ENCODE results near the gene B4GALT2. TPM values are rescaled to one million over a fixed set of nuclear protein-coding genes. Genes with fewer than 3 reads are reported as not detected.

Gene B4GALT2
- total RNA-seq, 1 experiment from 2014 or later = 66.2 TPM

DNA sequence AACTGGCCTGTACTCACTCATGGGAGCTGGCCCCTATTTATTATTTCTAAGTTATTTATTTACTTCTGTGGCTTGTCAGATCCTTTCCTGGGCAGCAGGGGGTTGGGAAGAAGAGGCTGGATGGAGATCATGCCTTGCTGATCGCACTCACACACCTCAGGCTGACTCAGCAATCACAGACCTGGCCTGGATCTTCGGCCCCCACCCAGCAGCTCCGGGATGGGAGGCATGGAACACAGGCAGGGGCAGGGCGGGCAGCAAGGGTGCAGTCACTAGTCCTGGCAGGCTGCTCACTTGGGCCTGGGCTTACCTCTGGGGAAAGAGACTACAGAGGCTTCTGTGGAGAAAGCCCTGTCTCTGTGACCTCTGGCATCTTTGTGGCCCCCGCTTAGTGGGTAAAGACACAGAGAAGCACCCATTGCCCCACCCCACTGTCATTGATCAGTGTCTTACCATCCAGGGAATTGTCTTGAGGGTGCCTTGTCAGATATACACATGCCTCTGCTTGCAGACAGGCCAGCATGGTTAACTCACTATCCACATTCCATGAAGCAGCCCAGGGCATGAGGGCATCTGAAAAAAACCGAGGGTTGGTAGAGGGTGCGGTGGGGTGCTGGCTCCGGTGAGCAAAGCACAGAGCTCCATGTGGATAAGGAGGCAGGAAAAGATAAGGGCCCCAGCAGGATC, 41.7 kb upstream of the B4GALT2 start:
- no TSS peak for BruUV-seq (replicated peaks)
- no peaks in the 10 kb centered on the region for H3K27me3 ChIP-seq (ENCODE audit: insufficient read depth, low read depth)
- H3F3A ChIP-seq (ENCODE audit: insufficient read depth, low read depth) = peaks cover 27% of the 10 kb centered on the region; the same call in 1 of the 2 replicates
- no peaks in the 10 kb centered on the region for H3K9me2 ChIP-seq (ENCODE audit: insufficient read depth)
- 0 out of 2 replicates have a peak, but pooled peaks cover 7% of the 10 kb centered on the region for H3K79me2 ChIP-seq (ENCODE audit: low read depth)
- H3K9me3 ChIP-seq (ENCODE audit: insufficient read depth, low read depth) = no peaks in the 10 kb centered on the region
- H3K4me3 ChIP-seq = no peak overlapping the region
- ChIA-PET CTCF (interaction anchor here (1.5 kb wide), 1 partner anchor 174 kb away, joined by 4 read pairs; no protein-coding TSS in a partner anchor), POLR2A (ENCODE audit: unreplicated experiment) (no interaction called here)
- no peak overlapping the region for H3K4me2 ChIP-seq
- intact Hi-C loops (cut with micrococcal nuclease; ENCODE audit: unreplicated experiment) = no loop called here
- no peak overlapping the region for H2AFZ ChIP-seq
- H3K27ac ChIP-seq = no peak overlapping the region
- TF ChIP-seq EZH2 (IDR thresholded peaks at IDR 0.05; ENCODE audit: low read depth) = no peak
- TF ChIP-seq, protein P1, sequence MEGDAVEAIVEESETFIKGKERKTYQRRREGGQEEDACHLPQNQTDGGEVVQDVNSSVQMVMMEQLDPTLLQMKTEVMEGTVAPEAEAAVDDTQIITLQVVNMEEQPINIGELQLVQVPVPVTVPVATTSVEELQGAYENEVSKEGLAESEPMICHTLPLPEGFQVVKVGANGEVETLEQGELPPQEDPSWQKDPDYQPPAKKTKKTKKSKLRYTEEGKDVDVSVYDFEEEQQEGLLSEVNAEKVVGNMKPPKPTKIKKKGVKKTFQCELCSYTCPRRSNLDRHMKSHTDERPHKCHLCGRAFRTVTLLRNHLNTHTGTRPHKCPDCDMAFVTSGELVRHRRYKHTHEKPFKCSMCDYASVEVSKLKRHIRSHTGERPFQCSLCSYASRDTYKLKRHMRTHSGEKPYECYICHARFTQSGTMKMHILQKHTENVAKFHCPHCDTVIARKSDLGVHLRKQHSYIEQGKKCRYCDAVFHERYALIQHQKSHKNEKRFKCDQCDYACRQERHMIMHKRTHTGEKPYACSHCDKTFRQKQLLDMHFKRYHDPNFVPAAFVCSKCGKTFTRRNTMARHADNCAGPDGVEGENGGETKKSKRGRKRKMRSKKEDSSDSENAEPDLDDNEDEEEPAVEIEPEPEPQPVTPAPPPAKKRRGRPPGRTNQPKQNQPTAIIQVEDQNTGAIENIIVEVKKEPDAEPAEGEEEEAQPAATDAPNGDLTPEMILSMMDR (conservative IDR thresholded peaks at IDR 0.05) = no peak
- H4K20me1 ChIP-seq (ENCODE audit: insufficient read depth) = no peaks in the 10 kb centered on the region
- DNase-seq = no peak
- peaks cover 17% of the 10 kb centered on the region for H3K4me1 ChIP-seq (replicated peaks; ENCODE audit: insufficient read depth)
- no peaks in the 10 kb centered on the region for H3K36me3 ChIP-seq (ENCODE audit: low read depth)

DNA sequence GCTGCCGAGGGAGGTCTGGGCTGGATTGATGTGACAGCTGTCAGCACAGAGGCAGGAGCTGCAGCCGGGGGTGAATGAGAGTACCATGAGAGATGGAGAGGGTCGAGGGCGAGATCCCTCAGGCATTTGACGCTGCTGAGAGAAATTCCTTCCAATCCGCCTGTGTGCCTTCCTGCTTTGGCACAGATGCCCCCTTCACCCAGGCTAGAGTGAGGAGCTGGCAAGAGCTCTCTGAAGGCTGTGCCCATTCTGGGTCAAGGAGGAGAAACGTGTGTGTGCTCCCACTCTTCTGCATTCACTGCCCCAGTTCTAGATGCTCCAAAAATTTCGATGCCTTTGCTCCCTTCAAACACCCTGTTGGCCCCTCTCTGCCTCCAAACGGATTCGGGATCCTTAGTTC, 40.6 kb upstream of the B4GALT2 start:
- H3K79me2 ChIP-seq (ENCODE audit: low read depth) = 0 out of 2 replicates have a peak, but pooled peaks cover 7% of the 10 kb centered on the region
- no peaks in the 10 kb centered on the region for H3K9me2 ChIP-seq (ENCODE audit: insufficient read depth)
- H3K36me3 ChIP-seq (ENCODE audit: low read depth) = no peaks in the 10 kb centered on the region
- CTCF ChIA-PET = interaction anchor here (1.5 kb wide), 1 partner anchor 175 kb away, joined by 4 read pairs; no protein-coding TSS in a partner anchor
- intact Hi-C loops (cut with micrococcal nuclease; ENCODE audit: unreplicated experiment) = no loop called here
- H3K27me3 ChIP-seq (ENCODE audit: insufficient read depth, low read depth) = no peaks in the 10 kb centered on the region
- BruUV-seq (replicated peaks) = no TSS peak
- H3K4me2 ChIP-seq = no peak overlapping the region
- no peak overlapping the region for H3K4me3 ChIP-seq
- H3K4me1 ChIP-seq (replicated peaks; ENCODE audit: insufficient read depth) = peaks cover 10% of the 10 kb centered on the region
- POLR2A ChIA-PET (ENCODE audit: unreplicated experiment) = interaction anchor here (0.6 to 0.7 kb wide), 2 partner anchors 190 to 406 kb away, joined by 3 to 4 read pairs; no protein-coding TSS in a partner anchor
- H3K27ac ChIP-seq = no peak overlapping the region
- no peak for DNase-seq
- no peak for TF ChIP-seq EZH2 (IDR thresholded peaks at IDR 0.05; ENCODE audit: low read depth)
- TF ChIP-seq, protein P1 (conservative IDR thresholded peaks at IDR 0.05) = no peak
- H2AFZ ChIP-seq = no peak overlapping the region
- H4K20me1 ChIP-seq (ENCODE audit: insufficient read depth) = no peaks in the 10 kb centered on the region
- peaks cover 17% of the 10 kb centered on the region; the same call in 1 of the 2 replicates for H3F3A ChIP-seq (ENCODE audit: insufficient read depth, low read depth)
- no peaks in the 10 kb centered on the region for H3K9me3 ChIP-seq (ENCODE audit: insufficient read depth, low read depth)

DNA sequence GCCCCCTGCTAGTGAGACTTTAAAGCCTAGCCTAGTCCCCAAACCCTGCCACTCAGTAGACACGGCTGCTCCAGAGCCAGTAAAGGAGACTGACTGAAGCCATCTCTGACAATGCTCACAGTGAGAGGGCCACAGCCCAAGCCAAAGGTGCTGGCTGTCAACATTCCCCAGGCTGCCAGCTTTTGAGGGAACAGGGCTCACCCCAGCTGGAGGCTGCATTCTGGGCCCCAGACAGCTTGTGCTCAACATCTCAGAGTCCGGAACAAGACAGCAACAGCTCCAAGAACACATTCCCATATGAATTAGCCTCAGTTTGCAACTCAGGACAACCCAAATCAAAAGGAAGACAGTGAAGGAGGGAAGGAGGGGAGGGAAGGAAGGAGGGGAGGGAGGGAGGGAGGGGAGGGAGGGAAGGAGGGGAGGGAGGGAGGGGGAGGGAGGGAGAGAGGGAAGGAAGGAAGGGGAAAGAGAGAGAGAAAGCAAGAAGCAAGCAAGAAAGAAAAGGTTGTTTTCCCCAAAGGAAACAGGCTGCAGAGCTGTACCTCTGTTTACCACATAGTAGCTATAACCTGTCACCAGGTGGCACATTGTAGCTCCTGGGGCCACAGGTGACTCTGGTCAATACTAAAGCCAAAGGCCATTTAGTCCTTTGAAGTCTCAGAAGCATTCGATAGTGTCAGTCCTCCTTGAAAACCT, 40.0 kb upstream of the B4GALT2 start:
- ChIA-PET CTCF (interaction anchor here (0.5 to 0.7 kb wide), 3 partner anchors 131 to 363 kb away, joined by 8 to 32 read pairs (median 13); no protein-coding TSS in a partner anchor), POLR2A (ENCODE audit: unreplicated experiment) (interaction anchor here (0.6 to 0.7 kb wide), 3 partner anchors 190 to 407 kb away, joined by 3 to 8 read pairs (median 4); no protein-coding TSS in a partner anchor)
- H3K9me3 ChIP-seq (ENCODE audit: insufficient read depth, low read depth) = no peaks in the 10 kb centered on the region
- H3K27ac ChIP-seq = no peak overlapping the region
- peaks cover 13% of the 10 kb centered on the region; the same call in 1 of the 2 replicates for H3F3A ChIP-seq (ENCODE audit: insufficient read depth, low read depth)
- 0 out of 2 replicates have a peak, but pooled peaks cover 7% of the 10 kb centered on the region for H3K79me2 ChIP-seq (ENCODE audit: low read depth)
- no peak overlapping the region for H3K4me2 ChIP-seq
- H3K9me2 ChIP-seq (ENCODE audit: insufficient read depth) = no peaks in the 10 kb centered on the region
- no peak overlapping the region for H3K4me3 ChIP-seq
- peaks cover 10% of the 10 kb centered on the region for H3K4me1 ChIP-seq (replicated peaks; ENCODE audit: insufficient read depth)
- no TSS peak for BruUV-seq (replicated peaks)
- intact Hi-C loops (cut with micrococcal nuclease; ENCODE audit: unreplicated experiment) = no loop called here
- TF ChIP-seq, protein P1 (conservative IDR thresholded peaks at IDR 0.05) = no peak
- TF ChIP-seq EZH2 (IDR thresholded peaks at IDR 0.05; ENCODE audit: low read depth) = no peak
- DNase-seq = no peak
- H3K36me3 ChIP-seq (ENCODE audit: low read depth) = no peaks in the 10 kb centered on the region
- H4K20me1 ChIP-seq (ENCODE audit: insufficient read depth) = no peaks in the 10 kb centered on the region
- no peak overlapping the region for H2AFZ ChIP-seq
- no peaks in the 10 kb centered on the region for H3K27me3 ChIP-seq (ENCODE audit: insufficient read depth, low read depth)
